Measurements from ENCODE around the gene ANKRD53. TPM values are rescaled to one million over a fixed set of nuclear protein-coding genes. Genes with fewer than 3 reads are reported as not detected.
"Not testable (repeated sequence)": the region's sequence is repeated elsewhere in the genome, so short reads cannot be mapped to it uniquely, and the experiment has no call there.

Gene ANKRD53
- total RNA-seq, 2 experiments from 2014 or later = 0.24 TPM; not detected in 1

GRCh38 chr2:70988726-70989648 is 10.6 kb downstream of the ANKRD53 start:
- Mint-ChIP-seq H3K27me3 (ENCODE audit: low read depth) (no peaks in the 10 kb centered on the region), H3K9me3 (no peaks in the 10 kb centered on the region), H3K27ac (no peak overlapping the region), H3K36me3 (ENCODE audit: low read depth) (peaks cover 24% of the 10 kb centered on the region), H3K4me3 (no peak overlapping the region), H3K4me1 (ENCODE audit: low read depth) (peaks cover 39% of the 10 kb centered on the region)
- CTCF ChIA-PET = interaction anchor here (0.7 to 1.5 kb wide), 2 partner anchors 12 to 22 kb away, joined by 3 to 9 read pairs; no protein-coding TSS in a partner anchor
- intact Hi-C loops (cut with micrococcal nuclease) = no loop called here
- no peak for DNase-seq

- H3K4me1 Mint-ChIP-seq (ENCODE audit: low read depth) = peaks cover 30% of the 10 kb centered on the region
- H3K4me3 Mint-ChIP-seq = no peak overlapping the region
- H3K27me3 Mint-ChIP-seq (ENCODE audit: low read depth) = no peaks in the 10 kb centered on the region
- no peak overlapping the region for H3K27ac Mint-ChIP-seq
- DNase-seq = no peak
- CTCF ChIA-PET = interaction anchor here (1.5 kb wide), 1 partner anchor 11 kb away, joined by 9 read pairs; no protein-coding TSS in a partner anchor
- intact Hi-C loops (cut with micrococcal nuclease) = no loop called here
- no peaks in the 10 kb centered on the region for H3K9me3 Mint-ChIP-seq
- peaks cover 24% of the 10 kb centered on the region for H3K36me3 Mint-ChIP-seq (ENCODE audit: low read depth)
Measured at GRCh38 chr2:70990216-70990615, 11.8 kb downstream of the ANKRD53 start.

- DNase-seq = no peak
- Mint-ChIP-seq H3K4me3 (no peak overlapping the region), H3K9me3 (no peaks in the 10 kb centered on the region), H3K4me1 (ENCODE audit: low read depth) (peaks cover 30% of the 10 kb centered on the region), H3K27me3 (ENCODE audit: low read depth) (no peaks in the 10 kb centered on the region), H3K36me3 (ENCODE audit: low read depth) (peaks cover 20% of the 10 kb centered on the region), H3K27ac (no peak overlapping the region)
- CTCF ChIA-PET = interaction anchor here (1.9 to 2.8 kb wide), 2 partner anchors 11 to 43 kb away, joined by 8 read pairs; no protein-coding TSS in a partner anchor
- intact Hi-C loops (cut with micrococcal nuclease) = no loop called here
Measured at GRCh38 chr2:70991142-70991541, 12.7 kb downstream of the ANKRD53 start.

GRCh38 chr2:70991742-70992141 is 13.3 kb downstream of the ANKRD53 start:
- Mint-ChIP-seq H3K9me3 (no peaks in the 10 kb centered on the region), H3K27me3 (ENCODE audit: low read depth) (no peaks in the 10 kb centered on the region), H3K27ac (no peak overlapping the region), H3K4me1 (ENCODE audit: low read depth) (peaks cover 30% of the 10 kb centered on the region), H3K4me3 (no peak overlapping the region), H3K36me3 (ENCODE audit: low read depth) (peaks cover 16% of the 10 kb centered on the region)
- CTCF ChIA-PET = interaction anchor here (1.9 to 2.8 kb wide), 2 partner anchors 10 to 44 kb away, joined by 8 read pairs; no protein-coding TSS in a partner anchor
- intact Hi-C loops (cut with micrococcal nuclease) = no loop called here
- DNase-seq = no peak

GRCh38 chr2:70992945-70993853 is 14.8 kb downstream of the ANKRD53 start:
- intact Hi-C loops (cut with micrococcal nuclease) = no loop called here
- Mint-ChIP-seq H3K27me3 (ENCODE audit: low read depth) (no peaks in the 10 kb centered on the region), H3K36me3 (ENCODE audit: low read depth) (peaks cover 16% of the 10 kb centered on the region), H3K27ac (peak overlapping the region; percentile 89), H3K4me3 (peak overlapping the region; percentile 94), H3K9me3 (no peaks in the 10 kb centered on the region), H3K4me1 (ENCODE audit: low read depth) (peaks cover 30% of the 10 kb centered on the region)
- CTCF ChIA-PET = interaction anchor here (0.9 to 2.8 kb wide), 6 partner anchors 9 to 45 kb away, joined by 3 to 8 read pairs (median 4); no protein-coding TSS in a partner anchor
- DNase-seq = no peak

GRCh38 chr2:70994009-70994698 is 15.7 kb downstream of the ANKRD53 start:
- H3K9me3 Mint-ChIP-seq = no peaks in the 10 kb centered on the region
- DNase-seq = peak; percentile 41
- CTCF ChIA-PET = interaction anchor here (1.0 kb wide), 1 partner anchor 14 kb away, joined by 3 read pairs; no protein-coding TSS in a partner anchor

GRCh38 chr2:70994699-70995425 is 16.4 kb downstream of the ANKRD53 start, which contains the start of gene TEX261:
TEX261 (minus strand) TSS chr2:70994873; CDS start chr2:70994757, 116 bp downstream.
- Mint-ChIP-seq H3K27me3 (ENCODE audit: low read depth) (no peaks in the 10 kb centered on the region), H3K4me1 (ENCODE audit: low read depth) (peaks cover 33% of the 10 kb centered on the region), H3K4me3 (peak within 1 kb of the TSS; percentile 94), H3K36me3 (ENCODE audit: low read depth) (peaks cover 9% of the 10 kb centered on the region), H3K9me3 (no peaks in the 10 kb centered on the region), H3K27ac (peak within 1 kb of the TSS; percentile 89)
- peak; percentile 91 for DNase-seq
- intact Hi-C loops (cut with micrococcal nuclease) = loop anchor here (1.0 kb wide), 6 partner anchors 10 to 135 kb away; partner anchors contain the start of genes MCEE, MPHOSPH10 and NAGK
- CTCF ChIA-PET = interaction anchor here (1.0 kb wide), 1 partner anchor 13 kb away, joined by 3 read pairs; no protein-coding TSS in a partner anchor

More at GRCh38 chr2:70994009-70994698, 15.7 kb downstream of the ANKRD53 start:
- Mint-ChIP-seq H3K27me3 (ENCODE audit: low read depth) (no peaks in the 10 kb centered on the region), H3K36me3 (ENCODE audit: low read depth) (peaks cover 11% of the 10 kb centered on the region), H3K27ac (peak overlapping the region; percentile 89), H3K4me3 (peak overlapping the region; percentile 94), H3K4me1 (ENCODE audit: low read depth) (peaks cover 30% of the 10 kb centered on the region)
- intact Hi-C loops (cut with micrococcal nuclease) = loop anchor here (1.0 kb wide), 2 partner anchors 9 to 46 kb away; no protein-coding TSS in a partner anchor

GRCh38 chr2:70995426-70995729 is 16.9 kb downstream of the ANKRD53 start:
- intact Hi-C loops (cut with micrococcal nuclease) = loop anchor here (1.0 kb wide), 4 partner anchors 18 to 135 kb away; partner anchors contain the start of genes MCEE, MPHOSPH10 and NAGK
- Mint-ChIP-seq H3K9me3 (no peaks in the 10 kb centered on the region), H3K27me3 (ENCODE audit: low read depth) (no peaks in the 10 kb centered on the region), H3K27ac (peak overlapping the region; percentile 66), H3K4me3 (peak overlapping the region; percentile 81), H3K36me3 (ENCODE audit: low read depth) (peaks cover 9% of the 10 kb centered on the region), H3K4me1 (ENCODE audit: low read depth) (peaks cover 33% of the 10 kb centered on the region)
- CTCF ChIA-PET = no interaction called here
- peak; percentile 74 for DNase-seq

GRCh38 chr2:70998885-70999284 is 20.5 kb downstream of the ANKRD53 start:
- intact Hi-C loops (cut with micrococcal nuclease) = not testable (repeated sequence)

GRCh38 chr2:70999362-70999761 is 20.9 kb downstream of the ANKRD53 start:
- no peaks in the 10 kb centered on the region for H3K36me3 Mint-ChIP-seq (ENCODE audit: low read depth)
- CTCF ChIA-PET = interaction anchor here (1.0 to 3.3 kb wide), 2 partner anchors 14 to 70 kb away, joined by 4 to 27 read pairs; no protein-coding TSS in a partner anchor
- intact Hi-C loops (cut with micrococcal nuclease) = no loop called here
- no peak overlapping the region for H3K4me3 Mint-ChIP-seq
- peaks cover 22% of the 10 kb centered on the region for H3K4me1 Mint-ChIP-seq (ENCODE audit: low read depth)
- H3K27ac Mint-ChIP-seq = no peak overlapping the region
- no peak for DNase-seq
- no peaks in the 10 kb centered on the region for H3K27me3 Mint-ChIP-seq (ENCODE audit: low read depth)
- no peaks in the 10 kb centered on the region for H3K9me3 Mint-ChIP-seq

More at GRCh38 chr2:70998885-70999284, 20.5 kb downstream of the ANKRD53 start:
- H3K36me3 Mint-ChIP-seq (ENCODE audit: low read depth); CTCF ChIA-PET; H3K27me3 Mint-ChIP-seq (ENCODE audit: low read depth); H3K4me3 Mint-ChIP-seq; DNase-seq; H3K27ac Mint-ChIP-seq; H3K9me3 Mint-ChIP-seq: not testable (repeated sequence)
- peaks cover 23% of the 10 kb centered on the region for H3K4me1 Mint-ChIP-seq (ENCODE audit: low read depth)

GRCh38 chr2:70999931-71000330 is 21.5 kb downstream of the ANKRD53 start:
- not testable (repeated sequence) for H3K27me3 Mint-ChIP-seq (ENCODE audit: low read depth); H3K9me3 Mint-ChIP-seq; DNase-seq; H3K27ac Mint-ChIP-seq; H3K36me3 Mint-ChIP-seq (ENCODE audit: low read depth); H3K4me3 Mint-ChIP-seq
- intact Hi-C loops (cut with micrococcal nuclease) = loop anchor here (5.0 kb wide), 1 partner anchor 128 kb away; no protein-coding TSS in a partner anchor
- CTCF ChIA-PET = interaction anchor here (1.0 to 3.3 kb wide), 3 partner anchors 15 to 69 kb away, joined by 4 to 27 read pairs (median 11); no protein-coding TSS in a partner anchor
- H3K4me1 Mint-ChIP-seq (ENCODE audit: low read depth) = peaks cover 22% of the 10 kb centered on the region

Measured in activated naive CD4-positive, alpha-beta T cell treated with anti-CD3 and anti-CD28 coated beads for 36 hours (primary cell).